NK-92 treated with Interleukin-12 subunit alpha and Interleukin-12 subunit beta, amount 100 ng/mL, for 24 hours (cell line): ENCODE data around the gene PSMF1.

Experiments used
- DNase-seq: peaks from one replicate; lab custom pipeline; 2025; lab: John Stamatoyannopoulos, UW

Gene PSMF1

GRCh38 chr20:1118336-1119127, at the start of gene PSMF1:
Gene PSMF1, plus strand, starts transcription at chr20:1118602. Its CDS starts 172 bp downstream, at chr20:1118774.
- DNase-seq, result peak; percentile 88

- no peak for DNase-seq
Observed at GRCh38 chr20:1072258-1072657, 46.1 kb upstream of the PSMF1 start.

GRCh38 chr20:1075616-1076015, 42.8 kb upstream of the PSMF1 start:
- DNase-seq, result no peak

- DNase-seq, result no peak
Observed at GRCh38 chr20:1081891-1082290, 36.5 kb upstream of the PSMF1 start.

- DNase-seq, result no peak
Observed at GRCh38 chr20:1083431-1084080, 34.8 kb upstream of the PSMF1 start.

- no peak for DNase-seq
Observed at GRCh38 chr20:1085492-1086276, 32.7 kb upstream of the PSMF1 start.

GRCh38 chr20:1086277-1087213, 31.9 kb upstream of the PSMF1 start:
- DNase-seq, result no peak

- DNase-seq, result no peak
Observed at GRCh38 chr20:1087311-1087905, 31.0 kb upstream of the PSMF1 start.

- no peak for DNase-seq
Observed at GRCh38 chr20:1094751-1095150, 23.7 kb upstream of the PSMF1 start.

GRCh38 chr20:1101533-1101932, 16.9 kb upstream of the PSMF1 start:
- DNase-seq, result no peak

- no peak for DNase-seq
Observed at GRCh38 chr20:1102016-1102415, 16.4 kb upstream of the PSMF1 start.

- no peak for DNase-seq
Observed at GRCh38 chr20:1103751-1104150, 14.7 kb upstream of the PSMF1 start.

- DNase-seq, result no peak
Observed at GRCh38 chr20:1105599-1106194, 12.7 kb upstream of the PSMF1 start.

- no peak for DNase-seq
Observed at GRCh38 chr20:1107176-1107575, 11.2 kb upstream of the PSMF1 start.

GRCh38 chr20:1108437-1108920, 9.9 kb upstream of the PSMF1 start:
- DNase-seq, result peak; percentile 14

- DNase-seq, result no peak
Observed at GRCh38 chr20:1112908-1113307, 5.5 kb upstream of the PSMF1 start.

GRCh38 chr20:1118004-1118335, 432 bp upstream of the PSMF1 start:
- no peak for DNase-seq

- no peak for DNase-seq
Observed at GRCh38 chr20:1119128-1119505, 715 bp downstream of the PSMF1 start.

GRCh38 chr20:1119524-1119923, 1.1 kb downstream of the PSMF1 start:
- no peak for DNase-seq

- DNase-seq, result no peak
Observed at GRCh38 chr20:1121429-1121828, 3.0 kb downstream of the PSMF1 start.
